ACC112 (cell line): ENCODE measurements around the gene GLUL.
A peak's percentile ranks its signal among the peaks of the same experiment; 100 is the strongest.
"Not testable (repeated sequence)": the region's sequence is repeated elsewhere in the genome, so short reads cannot be mapped to it uniquely, and the experiment has no call there.

Experiments
- H2AFZ ChIP-seq: fragments of 200-600 bp; sonication (generic); one replicate; pipeline ENCODE4 v1.6.0; 2017; ENCODE audit warnings: antibody characterized with exemption, low read length; ENCODE audit not compliant: unreplicated experiment
- H3K27ac ChIP-seq: fragments of 200-600 bp; sonication (generic); 2 replicates; pipeline ENCODE4 v1.5.1; 2014; ENCODE audit warnings: low read depth, mild to moderate bottlenecking, antibody characterized with exemption, low read length, moderate library complexity
- H3K27me3 ChIP-seq: fragments of 200-600 bp; sonication (generic); 2 replicates; pipeline ENCODE4 v1.6.1; 2014; ENCODE audit warnings: mild to moderate bottlenecking, antibody characterized with exemption, low read length, moderate library complexity, mixed read lengths; ENCODE audit not compliant: insufficient read depth
- H3K36me3 ChIP-seq: fragments of 200-600 bp; sonication (generic); 2 replicates; pipeline ENCODE4 v1.6.1; 2016; ENCODE audit warnings: mild to moderate bottlenecking, antibody characterized with exemption, low read length, moderate library complexity, mixed read lengths; ENCODE audit not compliant: insufficient read depth
- H3K4me1 ChIP-seq: fragments of 200-600 bp; sonication (generic); one replicate; pipeline ENCODE4 v1.6.1; 2016; ENCODE audit warnings: low read length, mixed read lengths; ENCODE audit not compliant: insufficient read depth, unreplicated experiment, control insufficient read depth
- H3K4me3 ChIP-seq: fragments of 200-600 bp; sonication (generic); 2 replicates; pipeline ENCODE4 v1.5.1; 2014; ENCODE audit warnings: mild to moderate bottlenecking, low read depth, low read length
- H3K79me2 ChIP-seq: fragments of 200-600 bp; sonication (generic); one replicate; pipeline ENCODE4 v1.6.0; 2016; ENCODE audit warnings: low read length; ENCODE audit not compliant: control insufficient read depth, unreplicated experiment, insufficient read depth

GLUL gene

GRCh38 chr1:182340233-182341058, 51.1 kb downstream of the GLUL start:
- Histone ChIP-seq H3K27ac (peak overlapping the region; percentile 40), H3K36me3 (no peaks in the 10 kb centered on the region), H3K79me2 (no peaks in the 10 kb centered on the region), H3K27me3 (no peaks in the 10 kb centered on the region), H3K4me1 (peaks cover 4% of the 10 kb centered on the region), H2AFZ (peak overlapping the region; percentile 85), H3K4me3 (no peak overlapping the region)

GRCh38 chr1:182339684-182340083, 51.9 kb downstream of the GLUL start:
- no peaks in the 10 kb centered on the region for H3K79me2 ChIP-seq
- H3K36me3 ChIP-seq = no peaks in the 10 kb centered on the region
- peaks cover 4% of the 10 kb centered on the region for H3K4me1 ChIP-seq
- peak overlapping the region; percentile 85 for H2AFZ ChIP-seq
- no peak overlapping the region for H3K4me3 ChIP-seq
- no peak overlapping the region for H3K27ac ChIP-seq
- H3K27me3 ChIP-seq = no peaks in the 10 kb centered on the region

- Histone ChIP-seq H3K79me2 (no peaks in the 10 kb centered on the region), H3K4me3 (no peak overlapping the region), H3K27me3 (no peaks in the 10 kb centered on the region), H3K36me3 (no peaks in the 10 kb centered on the region), H2AFZ (no peak overlapping the region), H3K4me1 (peaks cover 4% of the 10 kb centered on the region), H3K27ac (no peak overlapping the region)
Observed at GRCh38 chr1:182338806-182339370, 52.7 kb downstream of the GLUL start.

- Histone ChIP-seq H3K4me1 (peaks cover 4% of the 10 kb centered on the region), H3K27ac (no peak overlapping the region), H2AFZ (no peak overlapping the region), H3K4me3 (no peak overlapping the region), H3K79me2 (no peaks in the 10 kb centered on the region), H3K36me3 (no peaks in the 10 kb centered on the region), H3K27me3 (no peaks in the 10 kb centered on the region)
Observed at GRCh38 chr1:182337736-182338571, 53.6 kb downstream of the GLUL start.

GRCh38 chr1:182335771-182336566, 55.6 kb downstream of the GLUL start:
- Histone ChIP-seq H2AFZ (no peak overlapping the region), H3K27ac (no peak overlapping the region), H3K27me3 (no peaks in the 10 kb centered on the region), H3K36me3 (no peaks in the 10 kb centered on the region), H3K79me2 (no peaks in the 10 kb centered on the region), H3K4me1 (peaks cover 4% of the 10 kb centered on the region), H3K4me3 (no peak overlapping the region)

- H3K79me2 ChIP-seq, H3K27ac ChIP-seq, H3K4me3 ChIP-seq, H3K36me3 ChIP-seq, H3K4me1 ChIP-seq, H3K27me3 ChIP-seq, H2AFZ ChIP-seq: not testable (repeated sequence)
Observed at GRCh38 chr1:182333071-182333571, 58.5 kb downstream of the GLUL start.

- Histone ChIP-seq H3K4me3 (no peak overlapping the region), H3K27ac (no peak overlapping the region), H3K79me2 (no peaks in the 10 kb centered on the region), H3K27me3 (no peaks in the 10 kb centered on the region), H2AFZ (no peak overlapping the region), H3K36me3 (no peaks in the 10 kb centered on the region), H3K4me1 (no peaks in the 10 kb centered on the region)
Observed at GRCh38 chr1:182332261-182333060, 59.1 kb downstream of the GLUL start.
